ENCODE results near the gene UMAD1. TPM values are rescaled to one million over a fixed set of nuclear protein-coding genes. Genes with fewer than 3 reads are reported as not detected.

UMAD1 gene
- total and polyA plus RNA-seq, 7 donors, result 8.7 to 51.1 (median 15.6) TPM

DNA sequence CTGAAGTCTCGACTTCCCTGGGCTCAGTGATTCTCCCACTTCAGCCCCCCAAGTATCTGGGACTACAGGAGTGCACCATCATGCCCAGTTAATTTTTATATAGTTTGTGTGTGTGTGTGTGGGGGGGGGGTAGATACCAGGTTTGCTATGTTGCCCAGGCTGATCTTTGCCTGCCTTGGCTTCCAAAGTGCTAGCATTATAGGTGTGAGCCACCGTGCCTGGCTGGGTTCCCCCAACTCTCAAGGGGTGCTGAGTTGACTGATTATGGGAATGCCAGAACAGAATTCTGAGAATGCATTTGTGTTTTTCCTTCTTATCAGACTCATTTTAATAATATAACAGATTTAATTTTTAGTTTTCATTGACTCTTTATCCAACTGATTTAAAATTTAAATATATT lies 58.4 kb downstream of the UMAD1 start:
- no peaks in the 10 kb centered on the region for H3K36me3 ChIP-seq
- H3K4me1 ChIP-seq, result peaks cover 0 to 64% (median 59%) of the 10 kb centered on the region in 4 donors
- no peaks in the 10 kb centered on the region for H3K9me3 ChIP-seq
- intact Hi-C loops (cut with DNase I), result no loop called here
- no peaks in the 10 kb centered on the region for H3K27me3 ChIP-seq
- H3K4me3 ChIP-seq, result no peak overlapping the region
- no peak for DNase-seq
- H3K27ac ChIP-seq, result no peak overlapping the region
- TF ChIP-seq, protein P1, sequence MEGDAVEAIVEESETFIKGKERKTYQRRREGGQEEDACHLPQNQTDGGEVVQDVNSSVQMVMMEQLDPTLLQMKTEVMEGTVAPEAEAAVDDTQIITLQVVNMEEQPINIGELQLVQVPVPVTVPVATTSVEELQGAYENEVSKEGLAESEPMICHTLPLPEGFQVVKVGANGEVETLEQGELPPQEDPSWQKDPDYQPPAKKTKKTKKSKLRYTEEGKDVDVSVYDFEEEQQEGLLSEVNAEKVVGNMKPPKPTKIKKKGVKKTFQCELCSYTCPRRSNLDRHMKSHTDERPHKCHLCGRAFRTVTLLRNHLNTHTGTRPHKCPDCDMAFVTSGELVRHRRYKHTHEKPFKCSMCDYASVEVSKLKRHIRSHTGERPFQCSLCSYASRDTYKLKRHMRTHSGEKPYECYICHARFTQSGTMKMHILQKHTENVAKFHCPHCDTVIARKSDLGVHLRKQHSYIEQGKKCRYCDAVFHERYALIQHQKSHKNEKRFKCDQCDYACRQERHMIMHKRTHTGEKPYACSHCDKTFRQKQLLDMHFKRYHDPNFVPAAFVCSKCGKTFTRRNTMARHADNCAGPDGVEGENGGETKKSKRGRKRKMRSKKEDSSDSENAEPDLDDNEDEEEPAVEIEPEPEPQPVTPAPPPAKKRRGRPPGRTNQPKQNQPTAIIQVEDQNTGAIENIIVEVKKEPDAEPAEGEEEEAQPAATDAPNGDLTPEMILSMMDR (IDR thresholded peaks at IDR 0.05), result no peak
- TF ChIP-seq POLR2A (IDR thresholded peaks at IDR 0.05), result no peak
- no peak for TF ChIP-seq EP300 (IDR thresholded peaks at IDR 0.05)
- TF ChIP-seq POLR2AphosphoS5 (IDR thresholded peaks at IDR 0.05), result no peak
- WGBS, 2 donors, result 84 to 94% methylated on average over 2 of the region's 2 CpGs

DNA sequence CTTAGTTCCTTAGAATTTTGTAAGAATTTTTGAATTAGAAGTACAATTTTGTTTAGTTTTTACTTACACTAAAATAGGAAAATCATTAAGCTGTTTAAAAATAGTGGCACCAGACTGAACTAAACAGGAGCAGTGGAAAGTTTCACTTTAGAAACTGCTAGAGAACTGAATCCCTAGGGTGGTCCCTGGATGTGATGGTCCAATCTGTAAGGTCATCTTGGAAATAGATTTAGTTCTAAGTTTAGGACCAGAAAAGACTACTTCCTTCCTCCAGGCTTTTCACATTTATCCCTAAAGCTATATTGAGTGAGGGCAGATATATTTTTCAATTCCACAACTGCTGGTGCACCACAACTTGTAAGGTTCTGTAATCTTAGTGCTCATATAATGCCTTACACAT lies 58.8 kb downstream of the UMAD1 start:
- Histone ChIP-seq H3K4me1 (peaks cover 0 to 62% (median 57%) of the 10 kb centered on the region in 4 donors), H3K27me3 (no peaks in the 10 kb centered on the region), H3K36me3 (no peaks in the 10 kb centered on the region), H3K9me3 (no peaks in the 10 kb centered on the region), H3K4me3 (no peak overlapping the region), H3K27ac (no peak overlapping the region)
- intact Hi-C loops (cut with DNase I), result no loop called here
- TF ChIP-seq POLR2A (IDR thresholded peaks at IDR 0.05), result no peak
- TF ChIP-seq EP300 (IDR thresholded peaks at IDR 0.05), result no peak
- TF ChIP-seq, protein P1 (IDR thresholded peaks at IDR 0.05), result no peak
- no peak for TF ChIP-seq POLR2AphosphoS5 (IDR thresholded peaks at IDR 0.05)
- DNase-seq, result no peak

DNA sequence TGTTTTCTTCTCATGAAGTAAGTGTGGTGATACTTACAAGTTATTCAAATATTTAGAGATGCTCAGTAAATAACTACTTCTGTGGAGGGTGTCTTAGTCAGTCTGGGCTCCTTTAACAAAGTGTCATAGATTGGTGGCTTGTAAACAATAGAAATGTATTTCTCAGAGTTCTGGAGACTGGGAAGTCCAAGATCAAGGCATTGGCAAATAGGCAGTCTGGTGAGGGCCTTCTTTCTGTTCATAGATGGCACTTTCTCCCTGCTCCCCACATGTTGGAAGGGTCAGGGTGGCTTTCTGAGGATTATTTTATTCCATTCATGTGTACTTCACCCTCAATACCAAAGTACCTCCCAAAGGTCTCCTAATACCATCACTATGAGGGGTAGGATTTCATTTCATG lies 59.4 kb downstream of the UMAD1 start:
- Histone ChIP-seq H3K4me1 (peaks cover 0 to 63% (median 54%) of the 10 kb centered on the region in 4 donors), H3K27me3 (no peaks in the 10 kb centered on the region), H3K36me3 (no peaks in the 10 kb centered on the region), H3K4me3 (no peak overlapping the region), H3K27ac (no peak overlapping the region), H3K9me3 (no peaks in the 10 kb centered on the region)
- TF ChIP-seq POLR2AphosphoS5 (IDR thresholded peaks at IDR 0.05) (no peak), POLR2A (IDR thresholded peaks at IDR 0.05) (no peak), EP300 (IDR thresholded peaks at IDR 0.05) (no peak)
- TF ChIP-seq, protein P1 (IDR thresholded peaks at IDR 0.05), result no peak
- intact Hi-C loops (cut with DNase I), result no loop called here
- no peak for DNase-seq

DNA sequence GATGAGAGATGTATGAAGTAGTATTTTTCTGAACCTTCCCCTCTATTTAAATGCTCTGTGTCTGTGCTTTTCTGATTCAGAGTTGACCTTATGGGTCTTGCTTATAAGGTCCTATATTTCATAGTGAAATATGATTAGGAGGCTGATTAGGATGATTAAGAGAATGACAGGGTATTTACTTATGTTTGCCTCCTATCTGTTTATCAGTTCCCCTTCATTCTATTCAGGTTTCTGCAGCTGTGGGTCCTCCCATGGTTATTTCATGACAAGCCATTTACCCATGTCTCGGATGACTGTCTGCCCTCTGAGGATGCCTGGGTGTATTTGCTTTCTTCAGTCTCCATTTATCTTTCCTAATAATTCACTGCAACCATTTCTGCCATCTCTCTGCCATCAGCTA lies 61.0 kb downstream of the UMAD1 start:
- Histone ChIP-seq H3K4me3 (no peak overlapping the region), H3K4me1 (peaks cover 0 to 63% (median 42%) of the 10 kb centered on the region in 4 donors), H3K9me3 (no peaks in the 10 kb centered on the region), H3K27ac (no peak overlapping the region), H3K27me3 (no peaks in the 10 kb centered on the region), H3K36me3 (no peaks in the 10 kb centered on the region)
- intact Hi-C loops (cut with DNase I), result no loop called here
- no peak for TF ChIP-seq POLR2AphosphoS5 (IDR thresholded peaks at IDR 0.05)
- no peak for DNase-seq
- WGBS, 2 donors, result 90 to 95% methylated on average over 1 of the region's 1 CpG

DNA sequence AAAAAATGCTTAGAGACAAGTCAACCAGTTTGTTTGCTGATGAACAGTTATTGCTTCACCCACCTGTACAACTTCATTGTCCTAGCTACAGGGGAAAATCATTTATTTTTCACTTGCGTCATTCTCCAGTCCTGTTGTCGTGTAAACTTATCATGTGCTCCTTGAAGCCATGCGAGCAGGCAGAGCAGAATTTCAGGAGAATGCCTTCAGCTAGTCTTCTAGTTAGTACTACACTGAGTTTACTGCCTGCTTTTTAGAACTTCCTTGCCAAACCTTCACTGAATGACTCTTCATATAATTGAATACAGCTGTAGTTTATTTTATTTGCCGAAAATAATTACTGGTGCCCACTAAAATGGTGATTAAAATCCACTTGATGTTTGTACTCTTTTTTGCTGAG lies 62.3 kb downstream of the UMAD1 start:
- H3K4me1 ChIP-seq, result peaks cover 0 to 63% (median 43%) of the 10 kb centered on the region in 4 donors

More for the DNA sequence above, 62.3 kb downstream of the UMAD1 start:
- TF ChIP-seq POLR2AphosphoS5 (IDR thresholded peaks at IDR 0.05) (no peak), POLR2A (IDR thresholded peaks at IDR 0.05) (no peak), EP300 (IDR thresholded peaks at IDR 0.05) (no peak)
- TF ChIP-seq, protein P1 (IDR thresholded peaks at IDR 0.05), result no peak
- Histone ChIP-seq H3K36me3 (no peaks in the 10 kb centered on the region), H3K9me3 (no peaks in the 10 kb centered on the region), H3K27ac (no peak overlapping the region), H3K4me3 (no peak overlapping the region), H3K27me3 (no peaks in the 10 kb centered on the region)
- no peak for DNase-seq
- intact Hi-C loops (cut with DNase I), result no loop called here
- WGBS, 2 donors, result 28 to 78% methylated on average over 4 of the region's 4 CpGs

All from sigmoid colon (tissue), 7 donors.